Sigmoid colon (tissue), 4 donors: ENCODE data around the gene PEX26.

ENCODE experiments used
- CTCF ChIP-seq, 4 experiments: fragments of 450-650 bp in 3 of 4; fragments of 200-600 bp in 1 of 4; IDR thresholded peaks; one replicate each; pipeline ENCODE4 v1.5.1; 2016 to 2019; ENCODE audit warnings: antibody characterized with exemption in 4 of 4, mild to moderate bottlenecking in 3 of 4, moderate library complexity in 2 of 4
- EP300 ChIP-seq, 4 donors: sonication (generic); formaldehyde crosslinking; IDR thresholded peaks; one replicate each; pipeline ENCODE4 v1.6.1; 2017; ENCODE audit warnings: antibody characterized with exemption in 4 of 4
- POLR2AphosphoS5 ChIP-seq, 4 donors: sonication (generic); formaldehyde crosslinking; IDR thresholded peaks; one replicate each; pipeline ENCODE4 v1.6.1; 2017; ENCODE audit warnings: antibody characterized with exemption in 4 of 4

DNA sequence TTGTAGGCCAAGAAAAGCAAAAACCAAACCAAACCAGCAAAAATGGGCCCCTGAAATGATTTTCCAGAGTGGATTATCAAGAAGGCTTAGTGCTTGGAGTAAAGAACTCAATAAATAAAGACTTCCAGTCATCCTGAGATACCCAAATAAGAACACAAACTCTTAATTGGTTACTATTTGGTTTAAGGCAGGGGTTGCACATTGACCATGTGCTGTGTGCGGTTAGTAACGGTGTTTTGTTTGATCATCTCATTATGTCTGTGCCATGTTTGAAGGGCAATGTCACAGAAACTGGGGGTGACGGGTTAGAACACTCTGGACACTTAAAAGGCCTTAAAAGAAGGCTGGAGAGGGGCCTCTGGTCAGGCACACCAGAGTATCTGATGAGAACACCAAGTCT is 43.7 kb upstream of the PEX26 start:
- TF ChIP-seq POLR2AphosphoS5 (IDR thresholded peaks at IDR 0.05): no peak
- TF ChIP-seq CTCF (IDR thresholded peaks at IDR 0.05): no peak
- no peak for TF ChIP-seq EP300 (IDR thresholded peaks at IDR 0.05)
